T-helper 2 cell treated with Interferon-gamma antibody and Interleukin-4, amounts not matched to agents 5 μg/mL and 100 μg/mL, for 36 hours (primary cell): ENCODE measurements around the gene TMPRSS3.
A peak's percentile ranks its signal among the peaks of the same experiment; 100 is the strongest.

Source experiments
- DNase-seq: peaks from one replicate; pipeline ENCODE4 v3.0.0; 2021; ENCODE audit warnings: low spot score
- H3K27ac Mint-ChIP-seq: one replicate; pipeline ENCODE4 v1.8.0; 2021; ENCODE audit warnings: mild to moderate bottlenecking, mixed read lengths
- H3K27me3 Mint-ChIP-seq: one replicate; pipeline ENCODE4 v1.8.0; 2021; ENCODE audit warnings: low read depth, mixed read lengths
- H3K36me3 Mint-ChIP-seq: one replicate; pipeline ENCODE4 v1.8.0; 2021; ENCODE audit warnings: low read depth, mixed read lengths
- H3K4me1 Mint-ChIP-seq: one replicate; pipeline ENCODE4 v1.8.0; 2021; ENCODE audit warnings: low read depth, mixed read lengths
- H3K4me3 Mint-ChIP-seq: one replicate; pipeline ENCODE4 v1.8.0; 2022; ENCODE audit warnings: mild to moderate bottlenecking, moderate library complexity, mixed read lengths
- H3K9me3 Mint-ChIP-seq: one replicate; pipeline ENCODE4 v1.8.0; 2021; ENCODE audit warnings: mixed read lengths

TMPRSS3 gene

GRCh38 chr21:42423197-42423675 is 27.4 kb upstream of the TMPRSS3 start:
- DNase-seq = peak; percentile 68
- H3K4me1 Mint-ChIP-seq = peaks cover 72% of the 10 kb centered on the region
- H3K36me3 Mint-ChIP-seq = peaks cover 93% of the 10 kb centered on the region
- H3K9me3 Mint-ChIP-seq = peaks cover 8% of the 10 kb centered on the region
- peak overlapping the region; percentile 93 for H3K27ac Mint-ChIP-seq
- peak overlapping the region; percentile 80 for H3K4me3 Mint-ChIP-seq
- H3K27me3 Mint-ChIP-seq = no peaks in the 10 kb centered on the region

- Mint-ChIP-seq H3K36me3 (peaks cover 91% of the 10 kb centered on the region), H3K4me3 (peak overlapping the region; percentile 64), H3K4me1 (peaks cover 78% of the 10 kb centered on the region), H3K27me3 (no peaks in the 10 kb centered on the region), H3K9me3 (peaks cover 11% of the 10 kb centered on the region), H3K27ac (peak overlapping the region; percentile 64)
- DNase-seq = peak; percentile 53
Measured at GRCh38 chr21:42421018-42421793, 25.4 kb upstream of the TMPRSS3 start.

- Mint-ChIP-seq H3K27ac (no peak overlapping the region), H3K4me3 (no peak overlapping the region), H3K4me1 (peaks cover 79% of the 10 kb centered on the region), H3K27me3 (no peaks in the 10 kb centered on the region), H3K9me3 (peaks cover 11% of the 10 kb centered on the region), H3K36me3 (peaks cover 93% of the 10 kb centered on the region)
- DNase-seq = no peak
Measured at GRCh38 chr21:42419845-42420244, 24.0 kb upstream of the TMPRSS3 start.

GRCh38 chr21:42418886-42419285 is 23.0 kb upstream of the TMPRSS3 start:
- H3K27me3 Mint-ChIP-seq = no peaks in the 10 kb centered on the region
- peaks cover 93% of the 10 kb centered on the region for H3K36me3 Mint-ChIP-seq
- peaks cover 11% of the 10 kb centered on the region for H3K9me3 Mint-ChIP-seq
- H3K4me1 Mint-ChIP-seq = peaks cover 79% of the 10 kb centered on the region
- DNase-seq = no peak
- no peak overlapping the region for H3K27ac Mint-ChIP-seq
- H3K4me3 Mint-ChIP-seq = peak overlapping the region; percentile 13

- Mint-ChIP-seq H3K4me3 (peak overlapping the region; percentile 45), H3K27me3 (no peaks in the 10 kb centered on the region), H3K9me3 (peaks cover 11% of the 10 kb centered on the region), H3K36me3 (peaks cover 87% of the 10 kb centered on the region), H3K4me1 (peaks cover 70% of the 10 kb centered on the region), H3K27ac (peak overlapping the region; percentile 73)
- DNase-seq = no peak
Measured at GRCh38 chr21:42417533-42417932, 21.7 kb upstream of the TMPRSS3 start.

GRCh38 chr21:42414928-42415769 is 19.3 kb upstream of the TMPRSS3 start:
- Mint-ChIP-seq H3K4me1 (peaks cover 50% of the 10 kb centered on the region), H3K27ac (peak overlapping the region; percentile 91), H3K4me3 (peak overlapping the region; percentile 76), H3K36me3 (peaks cover 65% of the 10 kb centered on the region), H3K9me3 (peaks cover 11% of the 10 kb centered on the region), H3K27me3 (no peaks in the 10 kb centered on the region)
- peak; percentile 96 for DNase-seq

GRCh38 chr21:42414553-42414927 is 18.7 kb upstream of the TMPRSS3 start:
- Mint-ChIP-seq H3K9me3 (peaks cover 7% of the 10 kb centered on the region), H3K4me3 (peak overlapping the region; percentile 76), H3K27me3 (no peaks in the 10 kb centered on the region), H3K4me1 (peaks cover 49% of the 10 kb centered on the region), H3K27ac (peak overlapping the region; percentile 91), H3K36me3 (peaks cover 64% of the 10 kb centered on the region)
- DNase-seq = no peak

- peaks cover 3% of the 10 kb centered on the region for H3K9me3 Mint-ChIP-seq
- peaks cover 45% of the 10 kb centered on the region for H3K4me1 Mint-ChIP-seq
- H3K27me3 Mint-ChIP-seq = no peaks in the 10 kb centered on the region
- peak overlapping the region; percentile 91 for H3K27ac Mint-ChIP-seq
- peak overlapping the region; percentile 76 for H3K4me3 Mint-ChIP-seq
- no peak for DNase-seq
- H3K36me3 Mint-ChIP-seq = peaks cover 64% of the 10 kb centered on the region
Measured at GRCh38 chr21:42414066-42414465, 18.2 kb upstream of the TMPRSS3 start.

GRCh38 chr21:42413500-42413899 is 17.6 kb upstream of the TMPRSS3 start:
- DNase-seq = peak; percentile 66
- Mint-ChIP-seq H3K27ac (peak overlapping the region; percentile 91), H3K27me3 (no peaks in the 10 kb centered on the region), H3K4me1 (peaks cover 42% of the 10 kb centered on the region), H3K9me3 (peaks cover 3% of the 10 kb centered on the region), H3K4me3 (peak overlapping the region; percentile 14), H3K36me3 (peaks cover 60% of the 10 kb centered on the region)

GRCh38 chr21:42413093-42413492 is 17.2 kb upstream of the TMPRSS3 start:
- H3K27me3 Mint-ChIP-seq = no peaks in the 10 kb centered on the region
- H3K9me3 Mint-ChIP-seq = peaks cover 3% of the 10 kb centered on the region
- peak overlapping the region; percentile 14 for H3K4me3 Mint-ChIP-seq
- H3K4me1 Mint-ChIP-seq = peaks cover 44% of the 10 kb centered on the region
- DNase-seq = no peak
- peak overlapping the region; percentile 91 for H3K27ac Mint-ChIP-seq
- peaks cover 57% of the 10 kb centered on the region for H3K36me3 Mint-ChIP-seq

- Mint-ChIP-seq H3K4me1 (peaks cover 46% of the 10 kb centered on the region), H3K27ac (peak overlapping the region; percentile 16), H3K27me3 (no peaks in the 10 kb centered on the region), H3K9me3 (peaks cover 2% of the 10 kb centered on the region), H3K36me3 (peaks cover 59% of the 10 kb centered on the region), H3K4me3 (no peak overlapping the region)
- DNase-seq = no peak
Measured at GRCh38 chr21:42412636-42412933, 16.7 kb upstream of the TMPRSS3 start.

GRCh38 chr21:42411891-42412635 is 16.2 kb upstream of the TMPRSS3 start:
- no peak overlapping the region for H3K4me3 Mint-ChIP-seq
- peaks cover 60% of the 10 kb centered on the region for H3K36me3 Mint-ChIP-seq
- DNase-seq = no peak
- H3K27ac Mint-ChIP-seq = peak overlapping the region; percentile 16
- no peaks in the 10 kb centered on the region for H3K27me3 Mint-ChIP-seq
- no peaks in the 10 kb centered on the region for H3K9me3 Mint-ChIP-seq
- peaks cover 45% of the 10 kb centered on the region for H3K4me1 Mint-ChIP-seq

GRCh38 chr21:42411197-42411869 is 15.5 kb upstream of the TMPRSS3 start:
- no peak overlapping the region for H3K4me3 Mint-ChIP-seq
- H3K4me1 Mint-ChIP-seq = peaks cover 47% of the 10 kb centered on the region
- no peak overlapping the region for H3K27ac Mint-ChIP-seq
- H3K36me3 Mint-ChIP-seq = peaks cover 60% of the 10 kb centered on the region
- no peak for DNase-seq
- H3K27me3 Mint-ChIP-seq = no peaks in the 10 kb centered on the region
- H3K9me3 Mint-ChIP-seq = no peaks in the 10 kb centered on the region
